HEK293 (cell line): Measurements from ENCODE around the gene UCHL1.

Source experiments
- GLIS2 ChIP-seq: fragments of 450-650 bp; formaldehyde crosslinking; IDR thresholded peaks from 2 replicates; pipeline ENCODE4 v1.5.1; 2016; ENCODE audit warnings: missing biosample characterization, missing genetic modification characterization
- IKZF3 ChIP-seq: fragments of 450-650 bp; IDR thresholded peaks from 2 replicates; pipeline ENCODE4 v1.5.0; 2018; ENCODE audit warnings: missing biosample characterization, mild to moderate bottlenecking, missing genetic modification characterization, moderate library complexity
- KLF8 ChIP-seq: fragments of 450-650 bp; formaldehyde crosslinking; IDR thresholded peaks from 2 replicates; pipeline ENCODE4 v1.5.1; 2016; ENCODE audit warnings: missing biosample characterization, missing genetic modification characterization
- OSR2 ChIP-seq: fragments of 450-650 bp; formaldehyde crosslinking; IDR thresholded peaks from 2 replicates; pipeline ENCODE4 v1.5.1; 2016; ENCODE audit warnings: missing biosample characterization, missing genetic modification characterization
- PRDM1 ChIP-seq: fragments of 450-650 bp; formaldehyde crosslinking; IDR thresholded peaks from 2 replicates; pipeline ENCODE4; 2016; ENCODE audit warnings: missing biosample characterization, missing genetic modification characterization
- RBAK ChIP-seq: fragments of 450-650 bp; formaldehyde crosslinking; IDR thresholded peaks from 2 replicates; pipeline ENCODE4 v1.5.1; 2016; ENCODE audit warnings: missing biosample characterization, missing genetic modification characterization
- SALL2 ChIP-seq: fragments of 450-650 bp; formaldehyde crosslinking; IDR thresholded peaks from 2 replicates; pipeline ENCODE4 v1.5.0; 2017; ENCODE audit warnings: missing biosample characterization, mild to moderate bottlenecking, missing genetic modification characterization, borderline replicate concordance
- SP2 ChIP-seq: fragments of 450-650 bp; formaldehyde crosslinking; IDR thresholded peaks from 2 replicates; pipeline ENCODE4 v1.5.1; 2016; ENCODE audit warnings: missing biosample characterization, missing genetic modification characterization
- SP7 ChIP-seq: fragments of 450-650 bp; formaldehyde crosslinking; IDR thresholded peaks from 2 replicates; pipeline ENCODE4 v1.5.1; 2016; ENCODE audit warnings: missing biosample characterization, missing genetic modification characterization
- WT1 ChIP-seq: fragments of 450-650 bp; formaldehyde crosslinking; IDR thresholded peaks from 2 replicates; pipeline ENCODE4 v1.5.1; 2016; ENCODE audit warnings: missing biosample characterization, missing genetic modification characterization
- ZBTB17 ChIP-seq: fragments of 450-650 bp; formaldehyde crosslinking; IDR thresholded peaks from 2 replicates; pipeline ENCODE4 v1.5.1; 2016; ENCODE audit warnings: missing biosample characterization, missing genetic modification characterization
- ZBTB21 ChIP-seq: fragments of 450-650 bp; formaldehyde crosslinking; IDR thresholded peaks from 2 replicates; pipeline ENCODE4 v1.5.1; 2017; ENCODE audit warnings: missing biosample characterization, missing genetic modification characterization
- ZNF133 ChIP-seq: fragments of 450-650 bp; formaldehyde crosslinking; IDR thresholded peaks from 2 replicates; pipeline ENCODE4 v1.5.1; 2016; ENCODE audit warnings: missing biosample characterization, missing genetic modification characterization
- ZNF157 ChIP-seq: fragments of 450-650 bp; formaldehyde crosslinking; IDR thresholded peaks from 2 replicates; pipeline ENCODE4 v1.5.1; 2016; ENCODE audit warnings: missing biosample characterization, missing genetic modification characterization
- ZNF16 ChIP-seq: fragments of 450-650 bp; formaldehyde crosslinking; IDR thresholded peaks from 2 replicates; pipeline ENCODE4 v1.5.1; 2016; ENCODE audit warnings: low read depth, missing biosample characterization, missing genetic modification characterization
- ZNF174 ChIP-seq: fragments of 450-650 bp; formaldehyde crosslinking; IDR thresholded peaks from 2 replicates; pipeline ENCODE4 v1.5.0; 2017; ENCODE audit warnings: missing biosample characterization, mild to moderate bottlenecking, missing genetic modification characterization
- ZNF214 ChIP-seq: fragments of 450-650 bp; formaldehyde crosslinking; IDR thresholded peaks from 2 replicates; pipeline ENCODE4 v1.5.1; 2017; ENCODE audit warnings: missing biosample characterization, mild to moderate bottlenecking, missing genetic modification characterization, borderline replicate concordance
- ZNF23 ChIP-seq: fragments of 450-650 bp; formaldehyde crosslinking; IDR thresholded peaks from 2 replicates; pipeline ENCODE4 v1.5.1; 2016; ENCODE audit warnings: missing biosample characterization, missing genetic modification characterization, borderline replicate concordance
- ZNF311 ChIP-seq: fragments of 450-650 bp; formaldehyde crosslinking; IDR thresholded peaks from 2 replicates; pipeline ENCODE4 v1.5.1; 2017; ENCODE audit warnings: missing biosample characterization, missing genetic modification characterization, borderline replicate concordance
- ZNF335 ChIP-seq: fragments of 450-650 bp; formaldehyde crosslinking; conservative IDR thresholded peaks from 2 replicates; pipeline ENCODE4 v1.5.1; 2016; ENCODE audit warnings: missing biosample characterization, missing genetic modification characterization
- ZNF433 ChIP-seq: fragments of 450-650 bp; formaldehyde crosslinking; IDR thresholded peaks from 2 replicates; pipeline ENCODE4 v1.5.1; 2016; ENCODE audit warnings: missing biosample characterization, missing genetic modification characterization, low read depth
- ZNF48 ChIP-seq: fragments of 450-650 bp; formaldehyde crosslinking; IDR thresholded peaks from 2 replicates; pipeline ENCODE4 v1.5.1; 2016; ENCODE audit warnings: missing biosample characterization, missing genetic modification characterization
- ZNF521 ChIP-seq: fragments of 450-650 bp; formaldehyde crosslinking; IDR thresholded peaks from 2 replicates; pipeline ENCODE4 v1.5.1; 2017; ENCODE audit warnings: missing biosample characterization, mild to moderate bottlenecking, missing genetic modification characterization
- ZNF544 ChIP-seq: fragments of 450-650 bp; formaldehyde crosslinking; IDR thresholded peaks from 2 replicates; pipeline ENCODE4 v1.5.0; 2017; ENCODE audit warnings: missing biosample characterization, missing genetic modification characterization
- ZNF549 ChIP-seq: fragments of 450-650 bp; IDR thresholded peaks from 2 replicates; pipeline ENCODE4 v1.5.1; 2018; ENCODE audit warnings: missing biosample characterization, missing genetic modification characterization, mild to moderate bottlenecking, inconsistent platforms, moderate library complexity
- ZNF571 ChIP-seq: fragments of 450-650 bp; formaldehyde crosslinking; IDR thresholded peaks from 2 replicates; pipeline ENCODE4 v1.5.0; 2017; ENCODE audit warnings: missing biosample characterization, missing genetic modification characterization
- ZNF76 ChIP-seq: fragments of 450-650 bp; formaldehyde crosslinking; IDR thresholded peaks from 2 replicates; pipeline ENCODE4; 2016; ENCODE audit warnings: low read depth, missing biosample characterization, missing genetic modification characterization, borderline replicate concordance
- ZNF791 ChIP-seq: fragments of 450-650 bp; formaldehyde crosslinking; IDR thresholded peaks from 2 replicates; pipeline ENCODE4 v1.5.1; 2016; ENCODE audit warnings: missing biosample characterization, missing genetic modification characterization
- ZNF830 ChIP-seq: fragments of 450-650 bp; IDR thresholded peaks from 2 replicates; pipeline ENCODE4 v1.5.0; 2018; ENCODE audit warnings: missing biosample characterization, missing genetic modification characterization, low read depth, mild to moderate bottlenecking, moderate library complexity
- ZNF843 ChIP-seq: fragments of 450-650 bp; formaldehyde crosslinking; IDR thresholded peaks from 2 replicates; pipeline ENCODE4 v1.5.1; 2016; ENCODE audit warnings: missing biosample characterization, missing genetic modification characterization
- TF ChIP-seq, protein P1 (sequence below): fragments of 450-650 bp; formaldehyde crosslinking; IDR thresholded peaks from 2 replicates; pipeline ENCODE4 v1.5.1; 2016; ENCODE audit warnings: missing biosample characterization, missing genetic modification characterization
- TF ChIP-seq, protein P2 (sequence below): fragments of 450-650 bp; formaldehyde crosslinking; IDR thresholded peaks from 2 replicates; pipeline ENCODE4 v1.5.1; 2016; ENCODE audit warnings: missing biosample characterization, missing genetic modification characterization, low read depth
- TF ChIP-seq, protein P3 (sequence below): fragments of 450-650 bp; IDR thresholded peaks from 2 replicates; pipeline ENCODE4 v1.5.1; 2018; ENCODE audit warnings: missing biosample characterization, mild to moderate bottlenecking, missing genetic modification characterization
- TF ChIP-seq, protein P4 (sequence below): fragments of 450-650 bp; formaldehyde crosslinking; IDR thresholded peaks from 2 replicates; pipeline ENCODE4 v1.5.0; 2017; ENCODE audit warnings: missing biosample characterization, missing genetic modification characterization, borderline replicate concordance
- TF ChIP-seq, protein P5 (sequence below): sonication (generic); formaldehyde crosslinking; IDR thresholded peaks from 2 replicates; pipeline ENCODE4 v1.8.1; 2022; ENCODE audit warnings: mild to moderate bottlenecking, moderate library complexity, missing genetic modification reagents

The UCHL1 gene

DNA sequence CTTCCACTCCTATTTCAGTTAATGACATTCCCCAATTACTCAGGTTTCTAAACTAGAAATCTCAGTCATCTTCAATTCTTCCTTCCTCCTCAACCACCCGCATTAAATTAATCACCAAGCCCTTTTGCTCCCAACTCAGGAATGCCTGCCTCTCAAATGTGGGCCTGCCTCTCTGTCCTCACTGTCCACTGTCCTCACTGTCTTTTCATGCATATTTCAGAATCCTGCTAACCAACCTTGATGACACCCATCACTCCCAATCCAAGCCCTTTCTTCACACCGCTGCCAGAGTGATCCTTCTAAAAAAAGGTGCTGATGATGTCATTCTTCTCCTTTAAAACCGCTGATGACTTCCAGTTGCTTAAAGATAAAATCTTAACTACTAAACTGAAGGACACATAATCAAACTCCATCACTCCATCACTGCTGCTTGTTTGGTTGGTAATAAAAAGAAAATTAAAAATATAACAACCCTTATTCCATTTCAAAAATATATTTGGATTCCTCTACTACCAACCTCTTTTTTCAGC lies 37.2 kb upstream of the UCHL1 start (continued):
- TF ChIP-seq ZBTB17 (peak; percentile 26; the same call in 1 of the 2 replicates), PRDM1 (tag by site-specific recombination) (no peak), IKZF3 (no peak), SP2 (tag by site-specific recombination) (no peak), ZNF311 (no peak), ZNF335 (tag by site-specific recombination) (no peak), ZNF76 (tag by site-specific recombination) (no peak), ZNF549 (tag by site-specific recombination) (no peak), ZNF830 (no peak), RBAK (no peak), SALL2 (no peak), ZNF16 (tag by site-specific recombination) (no peak), SP7 (tag by site-specific recombination) (no peak), ZNF791 (tag by site-specific recombination) (no peak), ZNF843 (no peak), ZNF571 (tag by site-specific recombination) (no peak), ZBTB21 (tag by site-specific recombination) (peak; percentile 23; the same call in 1 of the 2 replicates), ZNF214 (no peak), GLIS2 (no peak), WT1 (tag by site-specific recombination) (no peak), ZNF544 (tag by site-specific recombination) (no peak), ZNF157 (no peak), ZNF48 (tag by site-specific recombination) (no peak), OSR2 (tag by site-specific recombination) (peak; percentile 66), KLF8 (0 out of 2 replicates have a peak, but pooled peaks have one; percentile 19), ZNF521 (no peak), ZNF23 (tag by site-specific recombination) (no peak), ZNF133 (tag by site-specific recombination) (no peak), ZNF433 (tag by site-specific recombination) (no peak), ZNF174 (tag by site-specific recombination) (no peak)
- TF ChIP-seq, protein P1, sequence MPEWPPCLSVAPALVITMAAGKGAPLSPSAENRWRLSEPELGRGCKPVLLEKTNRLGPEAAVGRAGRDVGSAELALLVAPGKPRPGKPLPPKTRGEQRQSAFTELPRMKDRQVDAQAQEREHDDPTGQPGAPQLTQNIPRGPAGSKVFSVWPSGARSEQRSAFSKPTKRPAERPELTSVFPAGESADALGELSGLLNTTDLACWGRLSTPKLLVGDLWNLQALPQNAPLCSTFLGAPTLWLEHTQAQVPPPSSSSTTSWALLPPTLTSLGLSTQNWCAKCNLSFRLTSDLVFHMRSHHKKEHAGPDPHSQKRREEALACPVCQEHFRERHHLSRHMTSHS (tag by site-specific recombination), result no peak
- TF ChIP-seq, protein P2, sequence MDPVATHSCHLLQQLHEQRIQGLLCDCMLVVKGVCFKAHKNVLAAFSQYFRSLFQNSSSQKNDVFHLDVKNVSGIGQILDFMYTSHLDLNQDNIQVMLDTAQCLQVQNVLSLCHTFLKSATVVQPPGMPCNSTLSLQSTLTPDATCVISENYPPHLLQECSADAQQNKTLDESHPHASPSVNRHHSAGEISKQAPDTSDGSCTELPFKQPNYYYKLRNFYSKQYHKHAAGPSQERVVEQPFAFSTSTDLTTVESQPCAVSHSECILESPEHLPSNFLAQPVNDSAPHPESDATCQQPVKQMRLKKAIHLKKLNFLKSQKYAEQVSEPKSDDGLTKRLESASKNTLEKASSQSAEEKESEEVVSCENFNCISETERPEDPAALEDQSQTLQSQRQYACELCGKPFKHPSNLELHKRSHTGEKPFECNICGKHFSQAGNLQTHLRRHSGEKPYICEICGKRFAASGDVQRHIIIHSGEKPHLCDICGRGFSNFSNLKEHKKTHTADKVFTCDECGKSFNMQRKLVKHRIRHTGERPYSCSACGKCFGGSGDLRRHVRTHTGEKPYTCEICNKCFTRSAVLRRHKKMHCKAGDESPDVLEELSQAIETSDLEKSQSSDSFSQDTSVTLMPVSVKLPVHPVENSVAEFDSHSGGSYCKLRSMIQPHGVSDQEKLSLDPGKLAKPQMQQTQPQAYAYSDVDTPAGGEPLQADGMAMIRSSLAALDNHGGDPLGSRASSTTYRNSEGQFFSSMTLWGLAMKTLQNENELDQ (tag by site-specific recombination), result no peak
- TF ChIP-seq, protein P3, sequence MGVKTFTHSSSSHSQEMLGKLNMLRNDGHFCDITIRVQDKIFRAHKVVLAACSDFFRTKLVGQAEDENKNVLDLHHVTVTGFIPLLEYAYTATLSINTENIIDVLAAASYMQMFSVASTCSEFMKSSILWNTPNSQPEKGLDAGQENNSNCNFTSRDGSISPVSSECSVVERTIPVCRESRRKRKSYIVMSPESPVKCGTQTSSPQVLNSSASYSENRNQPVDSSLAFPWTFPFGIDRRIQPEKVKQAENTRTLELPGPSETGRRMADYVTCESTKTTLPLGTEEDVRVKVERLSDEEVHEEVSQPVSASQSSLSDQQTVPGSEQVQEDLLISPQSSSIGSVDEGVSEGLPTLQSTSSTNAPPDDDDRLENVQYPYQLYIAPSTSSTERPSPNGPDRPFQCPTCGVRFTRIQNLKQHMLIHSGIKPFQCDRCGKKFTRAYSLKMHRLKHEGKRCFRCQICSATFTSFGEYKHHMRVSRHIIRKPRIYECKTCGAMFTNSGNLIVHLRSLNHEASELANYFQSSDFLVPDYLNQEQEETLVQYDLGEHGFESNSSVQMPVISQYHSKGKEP (tag by site-specific recombination), result no peak
- TF ChIP-seq, protein P4, sequence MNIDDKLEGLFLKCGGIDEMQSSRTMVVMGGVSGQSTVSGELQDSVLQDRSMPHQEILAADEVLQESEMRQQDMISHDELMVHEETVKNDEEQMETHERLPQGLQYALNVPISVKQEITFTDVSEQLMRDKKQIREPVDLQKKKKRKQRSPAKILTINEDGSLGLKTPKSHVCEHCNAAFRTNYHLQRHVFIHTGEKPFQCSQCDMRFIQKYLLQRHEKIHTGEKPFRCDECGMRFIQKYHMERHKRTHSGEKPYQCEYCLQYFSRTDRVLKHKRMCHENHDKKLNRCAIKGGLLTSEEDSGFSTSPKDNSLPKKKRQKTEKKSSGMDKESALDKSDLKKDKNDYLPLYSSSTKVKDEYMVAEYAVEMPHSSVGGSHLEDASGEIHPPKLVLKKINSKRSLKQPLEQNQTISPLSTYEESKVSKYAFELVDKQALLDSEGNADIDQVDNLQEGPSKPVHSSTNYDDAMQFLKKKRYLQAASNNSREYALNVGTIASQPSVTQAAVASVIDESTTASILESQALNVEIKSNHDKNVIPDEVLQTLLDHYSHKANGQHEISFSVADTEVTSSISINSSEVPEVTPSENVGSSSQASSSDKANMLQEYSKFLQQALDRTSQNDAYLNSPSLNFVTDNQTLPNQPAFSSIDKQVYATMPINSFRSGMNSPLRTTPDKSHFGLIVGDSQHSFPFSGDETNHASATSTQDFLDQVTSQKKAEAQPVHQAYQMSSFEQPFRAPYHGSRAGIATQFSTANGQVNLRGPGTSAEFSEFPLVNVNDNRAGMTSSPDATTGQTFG (tag by site-specific recombination), result no peak
- TF ChIP-seq, protein P5, sequence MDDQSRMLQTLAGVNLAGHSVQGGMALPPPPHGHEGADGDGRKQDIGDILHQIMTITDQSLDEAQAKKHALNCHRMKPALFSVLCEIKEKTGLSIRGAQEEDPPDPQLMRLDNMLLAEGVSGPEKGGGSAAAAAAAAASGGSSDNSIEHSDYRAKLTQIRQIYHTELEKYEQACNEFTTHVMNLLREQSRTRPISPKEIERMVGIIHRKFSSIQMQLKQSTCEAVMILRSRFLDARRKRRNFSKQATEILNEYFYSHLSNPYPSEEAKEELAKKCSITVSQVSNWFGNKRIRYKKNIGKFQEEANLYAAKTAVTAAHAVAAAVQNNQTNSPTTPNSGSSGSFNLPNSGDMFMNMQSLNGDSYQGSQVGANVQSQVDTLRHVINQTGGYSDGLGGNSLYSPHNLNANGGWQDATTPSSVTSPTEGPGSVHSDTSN (CRISPR knock-in tag), result no peak
